ENCODE data around the gene MFSD11.
A peak's percentile ranks its signal among the peaks of the same experiment; 100 is the strongest.
"Not testable (repeated sequence)": the region's sequence is repeated elsewhere in the genome, so short reads cannot be mapped to it uniquely, and the experiment has no call there.

MFSD11 gene

DNA sequence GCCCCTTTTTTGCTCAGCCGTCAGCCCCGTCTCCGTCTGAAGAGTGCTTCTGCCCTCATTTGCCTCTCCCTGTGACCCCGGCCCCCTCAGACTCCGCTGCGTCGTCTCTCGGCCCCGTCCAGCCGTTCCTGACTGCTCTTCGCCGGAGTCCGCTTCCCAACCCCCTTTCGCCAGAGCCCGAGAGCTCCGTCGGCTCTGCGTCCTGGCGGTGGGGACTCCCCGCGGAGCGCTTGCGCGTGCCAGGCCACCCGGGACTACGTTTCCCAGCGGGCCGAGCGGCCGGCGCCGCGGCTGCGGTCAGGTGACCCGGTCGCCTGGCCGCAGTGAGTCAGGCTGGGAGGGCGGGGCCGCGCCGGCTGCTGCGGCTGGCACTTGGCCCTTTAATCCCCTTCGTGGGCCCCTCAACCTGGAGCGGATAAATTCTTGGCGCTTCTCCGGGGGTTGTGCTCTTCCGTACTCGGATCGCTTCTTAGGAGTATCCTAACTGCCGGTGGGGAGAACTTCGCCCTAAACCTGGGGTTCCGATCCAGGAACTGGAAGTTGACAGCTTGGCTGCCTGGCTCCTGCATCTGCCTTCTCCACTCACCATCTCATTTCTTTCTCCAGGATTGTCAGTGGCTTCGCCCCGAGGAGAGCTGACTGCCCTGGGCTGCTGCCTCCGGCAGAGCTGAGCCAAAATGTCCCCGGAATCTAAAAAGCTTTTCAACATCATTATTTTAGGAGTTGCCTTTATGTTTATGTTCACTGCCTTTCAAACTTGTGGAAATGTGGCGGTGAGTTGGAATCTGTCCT is at the start of gene MFSD11:
Gene MFSD11 (plus strand): TSS at position 444 of the 792 bp plus-strand sequence. CDS start 234 bp downstream, at position 678.
- in situ Hi-C loops (cut with MboI; ENCODE audit: low pct_unique_long_range_greater_than_20kb, low sequenced_read_pairs) = no loop called here
- peak; percentile 96 for DNase-seq

DNA sequence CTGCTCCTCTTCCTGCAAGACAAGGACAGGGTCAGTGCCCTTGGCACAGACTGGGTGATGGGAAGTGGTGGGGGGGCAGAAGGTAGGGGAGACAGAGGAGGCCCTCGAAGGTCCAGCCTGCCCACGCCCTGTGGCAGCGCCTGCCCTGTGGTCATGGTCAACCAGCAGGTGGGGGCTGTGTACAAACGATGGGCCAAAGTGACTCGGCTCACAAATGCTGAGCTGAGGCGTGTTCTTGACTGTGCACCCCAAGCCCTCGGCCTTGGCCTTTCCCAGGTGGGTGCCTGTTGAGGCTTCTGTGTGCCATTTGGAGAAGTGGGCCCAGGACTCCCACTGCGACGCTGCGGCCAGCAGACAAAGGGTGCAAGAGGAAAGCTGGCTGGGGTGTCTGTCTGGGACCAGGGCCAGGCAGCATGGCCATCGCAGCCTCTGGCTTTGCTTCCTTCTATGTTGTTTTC is 49.7 kb upstream of the MFSD11 start:
- DNase-seq = no peak
- in situ Hi-C loops (cut with MboI; ENCODE audit: low pct_unique_long_range_greater_than_20kb, low sequenced_read_pairs) = no loop called here

DNA sequence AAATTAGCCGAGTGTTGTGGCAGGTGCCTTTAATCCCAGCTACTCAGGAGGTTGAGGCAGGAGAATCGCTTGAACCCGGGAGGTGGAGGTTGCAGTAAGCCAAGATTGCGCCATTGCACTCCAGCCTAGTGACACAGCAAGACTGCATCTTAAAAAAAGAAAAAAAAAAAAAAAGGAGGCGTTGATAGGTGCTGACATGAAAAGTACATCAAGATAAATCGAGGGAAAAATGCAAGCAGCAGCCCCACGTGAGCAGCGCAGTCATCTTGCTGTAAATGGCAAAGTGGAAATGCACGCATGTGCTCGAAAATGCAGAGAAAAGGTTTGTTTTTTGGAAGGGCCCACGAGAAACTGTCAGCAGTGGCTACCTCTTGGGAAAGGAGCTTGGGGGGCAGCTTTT is 48.1 kb upstream of the MFSD11 start:
- DNase-seq = no peak
- in situ Hi-C loops (cut with MboI; ENCODE audit: low pct_unique_long_range_greater_than_20kb, low sequenced_read_pairs) = no loop called here

DNA sequence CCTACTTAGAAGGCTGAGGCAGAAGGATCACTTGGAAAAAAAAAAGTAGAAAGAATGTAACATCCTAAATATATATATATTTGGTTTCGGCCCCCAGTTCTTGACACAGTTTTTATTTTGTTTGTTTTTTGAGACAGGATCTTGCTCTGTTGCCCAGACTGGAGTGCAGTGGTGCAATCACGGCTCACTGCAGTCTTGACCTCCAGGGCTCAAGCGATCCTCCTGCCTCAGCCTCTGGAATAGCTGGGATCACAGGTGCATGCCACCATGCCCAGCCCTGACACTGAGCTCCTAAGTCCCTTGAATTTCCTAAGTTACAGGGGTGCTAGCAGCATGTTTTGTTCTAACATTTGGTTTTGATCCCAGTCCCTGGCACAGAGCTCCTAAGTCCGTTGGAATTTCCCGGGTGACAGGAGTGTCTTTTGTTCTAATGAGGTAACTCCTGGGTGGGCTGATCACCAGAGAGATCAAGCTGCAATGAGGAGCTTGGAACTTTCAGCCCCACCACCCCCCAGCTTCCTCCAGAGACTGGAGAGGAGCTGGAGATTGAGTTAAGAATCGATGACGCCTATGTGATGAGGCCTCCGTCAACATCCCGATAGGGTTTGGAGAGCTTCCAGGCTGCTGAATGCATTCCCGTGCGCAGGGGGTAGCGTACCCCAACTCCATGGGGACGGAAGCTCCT is 47.2 kb upstream of the MFSD11 start:
- in situ Hi-C loops (cut with MboI; ENCODE audit: low pct_unique_long_range_greater_than_20kb, low sequenced_read_pairs) = no loop called here
- DNase-seq = no peak

DNA sequence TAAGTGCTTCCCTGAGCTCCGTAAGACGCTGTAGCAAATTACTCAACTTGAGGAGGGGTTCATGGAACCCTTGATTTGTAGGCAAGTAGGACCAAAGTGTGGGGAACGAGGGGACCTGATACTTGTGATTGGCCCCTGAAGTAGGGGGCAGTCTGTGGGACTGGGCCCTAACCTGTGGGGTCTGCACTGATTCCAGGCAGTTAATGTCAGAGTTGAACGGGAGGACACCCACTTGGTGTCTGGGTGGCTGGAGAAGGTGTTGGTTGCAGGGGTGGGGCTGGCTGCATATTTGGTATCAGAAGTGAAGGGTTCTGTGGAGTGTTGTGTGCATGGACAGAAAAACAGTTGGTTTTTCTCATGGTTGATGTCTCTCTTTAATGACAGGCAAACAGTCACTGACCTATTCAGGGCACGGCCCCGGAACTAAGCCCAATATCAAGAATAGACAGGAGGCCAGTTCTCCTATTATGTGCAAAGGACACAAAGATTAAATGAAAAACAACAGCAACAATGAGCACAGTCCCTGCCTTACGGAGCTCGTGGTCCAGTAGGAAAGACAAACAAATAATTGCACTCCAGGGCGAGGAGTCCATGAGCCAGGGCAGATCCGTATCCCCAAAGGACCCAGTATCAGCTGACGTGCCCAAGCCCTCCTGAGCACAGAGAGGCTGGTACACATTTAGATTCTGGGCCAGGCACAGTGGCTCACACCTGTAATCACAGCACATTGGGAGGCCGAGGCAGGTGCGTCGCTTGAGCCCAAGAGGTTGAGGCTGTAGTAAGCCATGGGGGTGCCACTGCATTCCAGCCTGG is 46.3 kb upstream of the MFSD11 start:
- in situ Hi-C loops (cut with MboI; ENCODE audit: low pct_unique_long_range_greater_than_20kb, low sequenced_read_pairs) = no loop called here
- DNase-seq = no peak

DNA sequence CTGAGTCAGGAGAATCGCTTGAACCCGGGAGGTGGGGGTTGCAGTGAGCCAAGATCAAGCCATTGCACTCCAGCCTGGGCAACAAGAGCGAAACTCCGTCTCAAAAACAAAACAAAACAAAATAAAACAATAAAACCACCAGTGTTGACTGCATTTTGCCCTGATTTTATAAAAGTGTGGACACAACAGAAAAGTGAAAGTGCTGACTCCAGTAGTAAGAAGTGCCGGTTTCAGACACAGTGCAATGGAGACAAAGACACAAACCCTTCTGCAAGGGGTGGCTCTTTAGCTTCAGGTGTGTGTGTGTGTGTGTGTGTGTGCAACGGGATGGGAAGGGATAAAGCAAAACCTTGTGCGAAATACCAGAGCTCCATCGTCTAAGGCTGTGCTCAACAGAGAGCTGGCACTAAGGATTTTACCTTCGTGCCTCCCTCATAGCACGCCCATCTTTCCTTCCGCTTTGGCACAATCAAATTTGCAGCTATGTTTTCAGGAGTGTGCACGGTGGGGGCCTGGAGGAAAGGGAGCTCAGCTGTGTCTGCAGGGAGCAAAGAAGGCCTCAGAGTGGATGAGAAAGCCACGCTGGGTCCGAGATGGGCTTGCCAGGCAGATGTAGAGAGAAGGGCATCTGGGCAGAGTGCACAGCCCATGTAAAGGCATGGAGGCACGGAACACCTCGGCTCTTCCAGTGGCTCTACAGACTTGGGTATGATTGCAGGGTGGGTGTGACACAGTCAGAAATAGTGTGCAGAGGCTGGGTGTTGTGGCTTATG is 42.7 kb upstream of the MFSD11 start:
- in situ Hi-C loops (cut with MboI; ENCODE audit: low pct_unique_long_range_greater_than_20kb, low sequenced_read_pairs) = no loop called here
- no peak for DNase-seq

DNA sequence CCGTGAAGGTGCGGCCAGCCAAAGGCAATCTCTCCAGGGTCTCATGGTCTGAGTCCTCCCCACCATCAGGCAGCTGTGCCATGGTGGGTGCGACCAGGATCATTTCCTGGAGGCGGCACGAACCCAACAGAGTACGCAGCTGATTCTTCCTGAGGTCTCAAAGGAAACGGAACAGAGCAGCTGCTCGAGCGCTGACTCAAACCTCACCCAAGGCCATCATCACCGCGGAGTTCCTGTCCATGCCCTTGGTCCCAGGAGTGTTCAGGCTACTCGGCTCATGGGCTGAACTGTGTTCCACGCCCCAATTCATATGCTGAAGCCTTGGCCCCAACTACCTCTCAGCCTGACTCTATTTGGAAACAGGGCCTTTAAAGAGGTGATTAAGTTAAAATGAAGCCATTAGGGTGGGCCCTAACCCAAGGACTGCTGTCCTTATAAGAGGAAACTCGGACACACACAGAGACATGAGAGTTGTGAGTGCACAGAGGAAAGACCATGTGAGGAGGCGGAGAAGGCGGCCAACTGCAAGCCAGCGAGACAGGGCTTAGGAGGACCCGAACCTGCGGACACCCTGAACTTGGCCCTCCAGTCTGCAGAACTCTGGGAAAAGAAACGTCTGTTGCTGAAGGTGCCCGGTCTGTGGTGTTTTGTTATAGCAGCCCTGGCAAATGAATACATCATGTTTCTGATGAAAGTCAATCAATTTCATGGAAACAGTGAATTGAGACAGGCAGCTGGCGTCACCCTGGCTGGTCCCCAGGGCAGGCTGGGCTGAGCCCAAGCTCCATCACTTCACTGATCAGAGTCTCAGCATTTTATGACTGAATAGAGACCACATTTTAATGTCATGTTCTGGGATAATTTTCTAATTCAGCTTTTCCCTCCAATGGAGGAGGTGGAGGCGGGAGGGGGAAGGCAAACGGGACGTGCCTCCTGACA is 40.9 kb upstream of the MFSD11 start:
- no peak for DNase-seq
- in situ Hi-C loops (cut with MboI; ENCODE audit: low pct_unique_long_range_greater_than_20kb, low sequenced_read_pairs) = no loop called here

DNA sequence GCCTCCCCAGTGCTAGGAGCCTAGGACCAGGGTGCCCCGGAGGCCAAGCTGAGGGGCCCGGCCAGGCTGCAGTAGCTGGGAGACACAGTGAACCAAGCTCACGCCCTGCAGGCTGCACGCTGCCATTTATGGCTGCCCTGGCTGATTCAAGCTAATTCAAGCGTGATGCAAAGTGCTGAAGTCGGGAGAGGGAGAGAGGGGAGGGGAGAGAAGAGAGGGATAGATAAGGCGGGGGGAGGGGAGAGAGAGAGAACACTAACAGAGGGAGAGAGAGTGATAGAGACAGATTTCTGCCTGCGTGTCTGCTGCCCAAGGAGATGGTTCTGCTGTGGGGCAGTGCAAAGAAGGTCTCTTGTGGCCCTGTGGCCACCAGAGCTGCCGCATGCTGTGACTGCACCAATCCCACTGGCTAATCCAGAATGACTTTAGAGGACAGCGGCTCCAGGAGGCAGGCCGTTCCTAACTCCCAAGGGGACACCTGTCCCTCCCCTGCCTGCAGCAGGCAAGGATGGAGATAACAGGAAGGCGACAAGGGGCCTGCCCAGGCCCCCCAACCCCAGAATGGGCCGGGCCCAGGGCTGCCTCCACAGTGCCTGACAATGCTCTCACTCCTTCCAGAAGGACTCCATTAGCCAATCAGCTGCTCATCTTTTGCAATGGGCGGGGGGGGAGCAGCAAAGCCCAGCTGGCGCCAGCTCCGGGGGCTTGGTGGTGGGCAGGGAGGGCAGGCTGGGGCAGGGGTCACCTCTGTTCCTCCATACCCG is 40.0 kb upstream of the MFSD11 start:
- in situ Hi-C loops (cut with MboI; ENCODE audit: low pct_unique_long_range_greater_than_20kb, low sequenced_read_pairs) = no loop called here
- no peak for DNase-seq

DNA sequence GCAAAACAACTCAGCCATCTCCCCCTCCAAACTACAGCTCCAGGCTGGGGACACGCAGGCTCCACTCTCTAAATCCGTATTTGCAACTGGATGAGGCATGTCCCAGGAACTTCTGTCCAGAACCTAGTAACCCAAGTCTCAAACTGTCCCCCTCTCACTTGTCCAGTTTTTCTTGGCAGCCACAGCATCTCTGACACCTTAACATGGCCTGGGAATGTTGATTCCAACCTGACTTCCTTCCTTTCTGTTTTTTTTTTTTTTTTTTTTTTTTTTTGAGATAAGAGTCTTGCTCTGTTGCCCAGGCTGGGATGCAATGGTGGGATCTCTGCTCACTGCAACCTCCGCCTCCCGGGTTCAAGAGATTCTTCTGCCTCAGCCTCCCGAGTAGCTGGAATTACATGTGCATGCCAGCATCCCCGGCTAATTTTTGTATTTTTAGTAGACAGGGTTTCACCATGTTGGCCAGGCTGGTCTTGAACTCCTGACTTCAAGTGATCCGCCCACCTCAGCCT is 39.4 kb upstream of the MFSD11 start:
- in situ Hi-C loops (cut with MboI; ENCODE audit: low pct_unique_long_range_greater_than_20kb, low sequenced_read_pairs); DNase-seq: not testable (repeated sequence)

DNA sequence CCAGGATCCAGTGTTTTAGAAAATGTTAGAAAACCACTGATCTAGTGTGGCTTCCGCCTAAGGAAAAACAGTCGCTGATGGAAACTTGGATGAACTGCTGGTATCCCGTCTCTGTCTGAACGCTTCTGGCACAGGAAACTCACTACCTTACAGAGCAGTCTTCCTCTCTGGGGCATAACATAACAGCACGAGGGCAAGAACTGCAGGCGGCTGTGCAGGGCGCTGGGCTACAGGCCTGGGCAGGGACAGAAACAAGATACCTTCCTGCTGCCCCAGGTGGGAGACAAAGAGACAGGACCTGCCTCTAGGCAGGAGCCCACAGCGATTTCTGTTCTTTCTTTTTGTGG is 37.7 kb upstream of the MFSD11 start:
- in situ Hi-C loops (cut with MboI; ENCODE audit: low pct_unique_long_range_greater_than_20kb, low sequenced_read_pairs) = no loop called here
- DNase-seq = no peak

DNA sequence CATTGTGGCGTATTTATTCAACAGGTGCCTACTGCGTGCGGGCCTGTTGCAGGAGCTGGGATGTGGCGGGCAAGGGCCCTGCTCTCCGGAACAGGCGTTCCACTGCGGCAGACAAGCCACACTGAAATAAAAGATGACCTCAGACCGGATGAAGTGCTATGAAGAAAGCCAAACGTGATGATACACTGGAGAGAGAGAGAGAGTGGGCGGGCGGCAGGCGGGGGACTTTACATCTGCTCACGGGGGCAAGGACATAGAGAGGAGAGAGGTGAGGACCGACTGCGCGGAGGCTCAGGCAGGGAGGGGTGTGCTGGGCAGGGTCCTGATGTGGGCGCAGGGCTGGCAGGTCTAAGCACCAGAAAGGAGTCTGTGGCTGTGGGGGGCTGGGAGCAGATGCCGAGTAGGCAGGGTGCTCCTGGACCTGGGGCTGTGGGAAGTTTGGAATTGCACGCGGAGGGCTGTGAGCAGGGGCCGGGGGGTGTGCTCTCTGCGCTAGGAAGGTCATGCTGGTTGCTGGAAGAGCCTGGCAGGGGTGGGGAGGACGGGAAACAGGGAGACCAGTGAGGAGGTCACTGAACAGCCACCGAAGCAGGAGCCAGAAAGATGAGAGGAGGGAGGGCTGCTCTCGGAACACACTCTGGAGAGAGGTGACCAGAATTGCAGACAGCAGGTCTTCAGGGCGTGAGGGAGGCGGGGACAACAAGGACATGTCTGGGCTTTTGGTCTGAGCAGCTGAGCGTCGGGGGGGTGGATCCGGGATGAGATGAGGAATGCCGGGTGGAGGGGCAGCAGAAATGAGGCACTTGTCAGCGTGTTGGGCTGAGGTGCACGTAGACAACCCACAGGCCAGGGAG is 37.1 kb upstream of the MFSD11 start:
- in situ Hi-C loops (cut with MboI; ENCODE audit: low pct_unique_long_range_greater_than_20kb, low sequenced_read_pairs) = no loop called here
- DNase-seq = no peak

DNA sequence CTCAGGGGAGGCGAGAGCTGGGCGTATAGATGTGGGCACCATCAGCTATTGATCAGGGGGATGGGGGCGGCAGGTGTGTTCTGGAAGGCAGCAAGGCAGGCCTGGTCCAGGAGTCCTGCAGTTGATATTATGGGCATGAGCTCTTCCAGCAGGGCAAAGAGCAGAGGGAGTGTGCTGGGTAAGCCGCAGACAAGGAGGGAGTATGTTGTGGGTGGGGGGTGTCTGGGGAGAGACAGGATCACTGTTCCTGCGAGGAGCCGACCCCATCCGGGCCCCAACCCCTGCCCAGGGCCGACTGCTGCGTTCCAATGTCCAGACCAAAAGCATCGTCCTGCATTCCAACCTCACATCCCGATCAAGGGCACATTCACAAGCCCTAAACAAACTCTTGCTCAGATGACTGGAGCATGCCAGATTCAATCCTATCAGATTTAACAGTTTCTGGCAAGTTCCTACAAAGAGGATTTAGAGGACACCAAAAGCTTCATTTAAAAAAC is 36.4 kb upstream of the MFSD11 start:
- DNase-seq = no peak
- in situ Hi-C loops (cut with MboI; ENCODE audit: low pct_unique_long_range_greater_than_20kb, low sequenced_read_pairs) = no loop called here

DNA sequence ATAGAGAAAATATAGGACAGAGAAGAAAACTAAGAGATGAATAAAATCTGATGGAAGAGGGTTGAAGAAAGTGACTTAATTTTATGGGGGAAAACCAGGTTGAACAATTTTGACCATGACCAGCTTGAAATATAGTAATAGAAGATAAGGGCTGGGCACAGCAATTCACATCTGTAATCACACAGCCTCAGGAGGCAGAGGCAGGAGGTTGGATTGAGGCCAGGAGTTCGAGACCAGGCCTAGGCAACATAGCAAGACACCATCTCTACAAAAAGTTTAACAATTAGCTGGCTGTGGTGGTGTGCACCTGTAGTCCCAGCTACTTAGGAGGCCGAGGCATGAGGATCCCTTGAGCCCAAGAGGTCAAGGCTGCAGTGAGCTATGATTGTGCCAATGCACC is 35.8 kb upstream of the MFSD11 start:
- in situ Hi-C loops (cut with MboI; ENCODE audit: low pct_unique_long_range_greater_than_20kb, low sequenced_read_pairs) = no loop called here
- no peak for DNase-seq

DNA sequence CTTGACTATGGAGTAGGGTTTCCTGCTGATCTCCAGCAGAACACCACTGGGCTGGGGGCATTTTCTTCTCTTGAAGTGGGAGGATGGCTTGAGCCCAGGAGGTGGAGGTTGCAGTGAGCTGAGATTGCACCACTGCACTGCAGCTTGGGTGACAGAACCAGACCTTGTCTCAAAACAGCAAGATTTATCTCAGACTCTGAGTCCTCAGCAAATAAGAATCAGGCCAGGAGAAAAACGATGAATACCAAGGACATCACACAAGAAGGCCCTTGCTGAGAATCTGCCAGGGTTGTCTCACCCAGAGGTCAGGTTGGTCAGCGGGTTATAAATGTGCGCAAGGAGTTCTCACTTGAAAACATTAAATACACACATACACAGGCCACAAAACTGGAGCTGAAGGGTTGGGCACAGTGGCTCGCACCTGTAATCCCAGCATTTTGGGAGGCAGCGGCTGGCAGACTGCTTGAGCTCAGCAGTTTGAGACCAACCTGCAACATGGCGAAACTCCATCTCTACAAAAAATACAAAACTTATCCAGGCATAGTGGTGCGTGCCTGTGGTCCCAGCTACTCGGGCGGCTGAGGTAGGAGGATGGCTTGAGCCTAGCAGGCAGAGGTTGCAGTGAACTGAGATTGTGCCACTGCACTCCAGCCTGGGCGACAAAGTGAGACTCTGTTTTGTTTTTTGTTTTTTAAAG is 34.8 kb upstream of the MFSD11 start:
- DNase-seq = no peak
- in situ Hi-C loops (cut with MboI; ENCODE audit: low pct_unique_long_range_greater_than_20kb, low sequenced_read_pairs) = no loop called here

DNA sequence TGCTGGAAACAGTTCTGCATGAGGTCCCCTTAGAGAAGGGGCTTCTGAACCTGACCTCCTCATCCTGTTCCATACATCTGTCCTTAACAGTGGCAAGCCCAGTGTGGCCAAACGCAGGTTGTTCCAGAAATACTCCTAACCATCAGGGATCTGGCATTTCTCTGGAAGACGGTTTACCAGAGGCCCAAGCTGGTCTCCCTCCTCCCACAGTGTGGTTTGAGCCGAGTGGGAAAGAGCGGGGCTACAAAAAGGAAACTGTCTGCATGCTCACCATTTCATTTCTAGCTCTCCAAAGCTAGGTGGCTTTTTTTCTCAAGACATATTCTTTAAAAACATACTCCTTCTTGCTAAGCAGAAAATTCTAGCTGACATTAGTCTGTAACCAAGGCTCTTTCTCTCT is 33.1 kb upstream of the MFSD11 start:
- no peak for DNase-seq
- in situ Hi-C loops (cut with MboI; ENCODE audit: low pct_unique_long_range_greater_than_20kb, low sequenced_read_pairs) = no loop called here

DNA sequence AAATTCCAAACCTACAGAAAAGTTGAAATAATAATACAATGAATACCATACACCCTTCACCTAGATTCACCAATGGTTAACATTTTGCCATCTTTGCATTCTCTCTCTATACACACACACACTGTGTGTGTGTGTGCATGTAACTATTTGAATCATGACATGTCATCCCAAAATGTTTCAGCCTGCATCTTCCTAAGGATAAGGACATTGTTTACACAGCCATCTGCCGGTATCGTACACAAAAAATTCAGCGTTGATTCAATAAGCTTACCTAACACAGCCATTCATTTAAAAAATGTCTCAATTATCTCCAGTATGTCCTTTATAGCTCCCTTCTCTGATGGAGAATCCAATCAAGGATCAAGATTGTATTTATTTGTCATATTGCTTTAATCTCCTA is 31.1 kb upstream of the MFSD11 start:
- in situ Hi-C loops (cut with MboI; ENCODE audit: low pct_unique_long_range_greater_than_20kb, low sequenced_read_pairs) = no loop called here
- no peak for DNase-seq

All from KBM-7 (cell line).